ENCODE results near the gene RIMBP2.
"Not testable (repeated sequence)": the region's sequence is repeated elsewhere in the genome, so short reads cannot be mapped to it uniquely, and the experiment has no call there.

The RIMBP2 gene

DNA sequence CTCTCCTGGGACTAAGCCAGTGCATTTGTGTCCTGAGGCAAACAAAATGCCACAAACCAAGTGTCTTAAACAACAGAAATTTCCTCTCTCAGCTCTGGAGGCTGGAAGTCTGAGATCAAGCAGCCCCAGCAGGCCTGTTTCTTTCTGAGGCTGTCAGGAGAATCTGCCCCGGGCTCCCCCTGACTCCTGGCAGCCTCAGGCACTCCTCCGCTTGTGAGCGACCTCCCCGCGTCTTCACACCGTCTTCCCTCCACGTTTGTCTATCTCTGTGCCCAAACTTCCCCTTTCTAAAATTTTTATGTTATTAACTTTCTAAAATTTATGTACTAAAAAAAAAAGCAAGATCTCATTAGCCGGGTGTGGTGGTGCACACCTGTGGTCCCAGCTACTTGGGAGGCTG, 59.7 kb downstream of the RIMBP2 start:
- no peak for DNase-seq (ENCODE audit: low spot score)

DNA sequence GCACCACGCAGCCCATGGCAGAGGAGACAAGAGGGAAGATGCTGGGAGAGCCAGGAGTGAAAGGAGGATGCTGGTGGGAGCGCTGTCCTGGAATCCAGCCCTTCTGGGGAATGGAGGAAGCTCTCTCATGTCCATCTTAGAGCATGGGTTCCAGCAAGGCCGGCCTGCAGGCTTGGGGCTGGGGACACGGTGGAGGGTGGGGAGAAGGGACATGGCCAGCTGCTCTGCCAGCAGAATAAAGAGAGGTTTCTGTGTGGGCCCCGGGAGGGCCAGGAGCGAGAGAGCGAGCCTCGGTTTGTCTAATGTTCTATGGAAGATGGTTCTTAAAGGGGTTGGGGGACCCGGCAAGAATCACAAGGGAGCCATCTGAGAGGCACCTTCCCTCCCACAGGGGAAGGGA, 60.2 kb downstream of the RIMBP2 start:
- DNase-seq (ENCODE audit: low spot score), result no peak

DNA sequence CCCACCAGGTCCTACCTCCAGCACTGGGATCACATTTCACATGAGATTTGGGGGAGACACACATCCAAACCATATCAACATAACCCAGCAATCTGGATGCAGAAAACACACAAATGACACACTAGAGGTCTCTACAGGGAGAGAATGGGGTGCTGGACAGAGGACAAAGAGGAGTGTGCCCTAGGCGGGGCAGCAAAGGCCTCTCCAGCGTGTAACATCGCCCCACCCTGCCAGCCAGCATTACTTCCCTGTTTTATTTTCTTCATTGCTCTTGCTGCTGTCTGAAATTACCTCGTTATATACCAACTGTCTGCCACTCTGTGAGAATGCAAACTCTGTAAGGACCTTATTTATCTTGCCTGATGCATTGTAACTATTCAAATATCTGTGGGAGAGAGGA, 61.1 kb downstream of the RIMBP2 start:
- DNase-seq (ENCODE audit: low spot score), result no peak

DNA sequence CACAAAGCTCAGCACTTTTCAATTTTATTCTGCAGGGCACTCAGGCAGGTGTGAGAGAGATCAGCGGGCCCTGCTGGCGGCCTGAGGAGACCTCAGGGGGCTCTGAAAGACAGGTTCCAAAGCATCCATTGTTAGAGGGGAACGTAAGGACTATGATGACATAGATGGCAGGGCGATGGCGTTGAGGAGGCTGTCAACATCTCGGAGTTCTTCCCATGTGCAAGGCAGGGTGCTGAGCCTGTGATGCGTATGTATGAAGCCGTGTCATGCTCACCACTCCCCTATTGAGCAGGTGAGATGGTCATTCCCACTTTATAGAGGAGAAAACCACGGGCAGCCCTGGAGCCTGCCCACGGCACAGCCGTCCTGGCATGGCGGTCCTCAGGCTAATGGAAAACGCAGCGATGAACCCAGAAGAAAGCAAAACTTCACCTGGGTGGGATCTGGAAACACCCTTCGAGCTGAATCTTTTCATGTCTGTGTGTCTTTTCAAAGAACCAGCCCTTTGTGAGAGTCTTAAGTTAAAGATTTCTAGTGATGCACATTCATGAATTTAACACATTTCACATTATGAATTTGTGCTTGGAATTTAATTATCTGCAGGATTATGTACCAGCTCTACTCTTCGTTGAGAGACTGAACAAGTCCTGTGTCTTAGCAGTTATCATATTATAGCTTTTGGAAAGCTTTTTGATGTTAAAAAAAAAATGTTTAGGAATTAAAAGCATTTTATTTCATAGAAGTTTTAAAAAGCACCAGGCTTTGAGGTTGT, 64.7 kb downstream of the RIMBP2 start:
- no peak for DNase-seq (ENCODE audit: low spot score)

DNA sequence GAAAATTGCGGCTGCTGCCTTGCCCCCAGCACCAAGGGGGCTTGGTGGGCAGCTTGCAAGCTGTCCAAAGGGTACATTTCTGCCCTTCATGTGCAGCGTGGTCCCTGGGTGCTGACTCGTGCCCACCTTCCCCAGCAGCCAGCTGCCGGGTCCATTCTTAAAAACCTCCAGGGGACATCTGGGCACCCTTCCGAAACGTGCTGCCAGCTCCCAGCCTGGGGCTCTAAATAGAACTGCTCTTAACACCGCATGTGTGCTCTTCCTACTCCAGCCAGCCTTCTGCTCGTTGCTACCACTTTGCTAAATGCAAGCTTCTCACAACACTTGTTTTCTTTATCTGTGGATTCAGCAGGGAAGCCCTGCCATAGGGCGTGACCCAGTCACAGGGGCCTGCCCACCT, 66.0 kb downstream of the RIMBP2 start:
- no peak for DNase-seq (ENCODE audit: low spot score)

DNA sequence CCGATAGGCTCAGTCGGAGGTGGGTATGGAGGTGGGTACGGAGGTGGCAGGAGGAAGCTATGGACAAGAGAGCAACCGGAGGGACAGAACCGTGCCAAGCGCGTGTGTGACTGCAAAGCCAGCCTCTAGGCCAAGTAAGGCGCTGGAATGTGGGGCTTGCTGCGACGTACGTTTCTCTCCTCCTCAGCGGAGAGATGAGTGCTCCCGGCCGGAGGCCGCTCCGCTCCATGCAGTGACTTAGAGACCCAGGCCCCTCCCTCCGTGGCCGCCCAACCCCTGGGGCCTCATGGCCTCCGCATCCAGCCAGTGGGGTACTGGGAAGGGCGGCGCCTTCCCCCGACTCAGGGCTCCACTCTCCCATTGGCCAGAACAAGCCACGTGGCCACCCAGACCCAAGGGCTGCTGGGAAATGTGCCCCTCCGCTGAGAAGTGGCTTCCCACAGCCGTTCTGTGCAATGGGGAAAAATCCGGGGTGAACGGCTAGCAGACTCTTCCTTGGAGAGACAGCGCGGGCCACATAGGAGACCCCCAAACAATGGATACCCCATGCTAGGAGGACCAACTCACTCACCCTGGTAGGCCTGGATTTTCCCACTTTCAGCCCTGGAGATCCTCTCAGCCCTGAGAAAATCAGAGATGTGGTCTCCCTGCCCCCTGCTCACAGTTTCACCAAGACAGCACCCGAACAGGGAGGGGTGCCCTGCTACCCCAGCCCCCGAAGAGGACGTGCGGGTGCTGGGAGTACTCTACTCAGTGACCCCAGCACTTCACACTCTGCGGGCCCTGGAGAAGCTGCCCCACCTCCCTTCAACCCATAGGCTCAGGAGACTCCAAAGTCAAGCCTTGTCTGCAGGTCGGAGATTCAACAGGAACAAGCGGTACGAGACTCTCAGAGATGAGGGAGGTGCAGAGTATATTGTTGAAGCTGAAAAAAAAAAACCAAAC, 66.7 kb downstream of the RIMBP2 start:
- DNase-seq (ENCODE audit: low spot score), result no peak

DNA sequence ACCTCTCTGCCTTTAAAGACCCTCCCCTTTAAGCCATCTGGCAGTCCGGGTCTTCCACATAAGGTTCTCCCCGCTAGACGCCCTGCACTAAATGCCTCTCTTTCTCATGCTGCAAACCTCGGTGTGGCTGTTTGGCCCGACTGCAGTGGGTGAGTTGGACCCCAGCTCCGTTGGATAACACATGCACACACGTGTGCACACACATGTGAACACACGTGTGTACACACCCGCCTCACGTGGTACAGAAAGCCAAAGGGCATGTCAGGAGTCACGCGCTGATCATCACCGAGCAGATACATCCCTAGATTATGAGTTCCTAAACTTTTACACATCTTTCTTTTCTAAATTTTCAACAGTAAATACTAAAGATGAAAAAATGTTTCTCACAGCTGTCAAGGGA, 68.3 kb downstream of the RIMBP2 start:
- no peak for DNase-seq (ENCODE audit: low spot score)

DNA sequence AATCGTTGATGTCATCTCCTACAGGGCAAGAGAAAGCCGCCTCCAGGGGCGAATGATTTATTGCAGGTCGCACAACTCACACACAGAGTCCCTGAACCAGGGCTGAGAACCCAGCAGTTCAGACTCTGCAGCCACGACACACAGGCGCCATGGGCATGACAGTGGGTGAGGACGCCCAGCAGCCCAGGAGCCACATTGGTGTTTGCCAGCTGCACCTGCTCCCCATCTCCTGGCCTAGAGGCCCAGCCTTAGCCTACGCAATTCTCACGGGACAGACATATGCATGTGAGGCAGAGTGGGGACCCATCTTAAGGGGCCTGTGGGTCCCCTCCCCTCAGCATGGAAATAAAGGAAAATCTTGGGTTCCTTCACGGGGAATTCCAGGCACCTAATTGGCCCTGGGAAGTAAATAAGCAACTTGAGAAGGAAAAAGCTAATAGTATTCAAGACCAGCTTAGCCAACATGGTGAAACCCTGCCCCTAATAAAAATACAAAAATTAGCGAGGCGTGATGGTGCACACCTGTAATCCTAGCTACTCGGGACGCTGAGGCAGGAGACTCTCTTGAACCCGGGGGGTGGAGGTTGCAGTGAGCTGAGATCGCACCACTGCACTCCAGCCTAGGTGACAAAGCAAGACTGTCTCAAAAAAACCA, 69.3 kb downstream of the RIMBP2 start:
- DNase-seq (ENCODE audit: low spot score), result no peak

DNA sequence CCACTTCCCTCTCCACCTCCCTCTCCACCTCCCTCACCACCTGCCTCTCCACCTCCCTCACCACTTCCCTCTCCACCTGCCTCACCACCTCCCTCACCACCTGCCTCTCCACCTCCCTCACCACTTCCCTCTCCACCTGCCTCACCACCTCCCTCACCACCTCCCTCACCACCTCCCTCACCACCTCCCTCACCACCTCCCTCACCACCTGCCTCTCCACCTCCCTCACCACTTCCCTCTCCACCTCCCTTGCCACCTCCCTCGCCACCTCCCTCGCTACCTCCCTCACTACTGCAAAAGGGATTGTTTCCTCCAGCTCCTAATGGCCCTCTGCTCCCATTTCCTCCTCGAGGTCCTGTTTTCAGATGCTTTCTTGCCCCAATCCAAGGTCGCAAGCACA, 69.9 kb downstream of the RIMBP2 start:
- DNase-seq (ENCODE audit: low spot score), result not testable (repeated sequence)

DNA sequence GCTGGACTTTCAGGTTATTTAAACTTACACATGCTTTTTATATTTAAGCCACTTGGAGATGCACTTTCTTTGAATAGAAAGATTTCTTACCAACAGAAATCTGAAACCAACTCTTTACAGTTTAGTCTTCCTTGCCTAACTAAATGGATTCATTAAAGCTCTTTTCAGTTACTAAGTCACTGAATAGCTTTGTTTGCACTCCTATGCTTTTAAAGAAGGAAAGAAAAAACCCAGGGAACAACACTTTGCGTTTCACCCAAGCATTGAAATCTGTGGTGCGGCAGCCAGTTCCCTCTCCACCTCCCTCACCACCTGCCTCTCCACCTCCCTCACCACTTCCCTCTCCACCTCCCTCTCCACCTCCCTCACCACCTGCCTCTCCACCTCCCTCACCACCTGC, 70.3 kb downstream of the RIMBP2 start:
- DNase-seq (ENCODE audit: low spot score), result no peak

DNA sequence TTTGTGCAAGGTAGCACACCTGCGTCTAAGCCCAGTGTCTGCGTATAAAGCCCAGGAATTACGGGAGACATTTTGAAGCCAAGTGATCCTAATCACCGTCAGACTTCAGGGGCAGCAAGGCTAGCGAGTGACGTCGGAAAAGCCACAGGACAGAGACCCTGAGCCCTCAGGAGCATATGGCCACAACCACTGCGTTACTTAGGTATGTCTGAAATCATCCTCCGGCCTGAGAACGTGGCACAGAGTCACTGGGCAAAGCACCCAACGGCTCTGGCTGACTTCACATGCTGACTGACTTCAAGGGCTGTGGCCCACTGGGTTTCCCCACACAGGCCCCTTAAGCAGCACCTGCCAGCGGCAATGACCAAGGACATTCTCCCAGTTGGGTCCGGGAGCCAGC, 71.5 kb downstream of the RIMBP2 start:
- no peak for DNase-seq (ENCODE audit: low spot score)

DNA sequence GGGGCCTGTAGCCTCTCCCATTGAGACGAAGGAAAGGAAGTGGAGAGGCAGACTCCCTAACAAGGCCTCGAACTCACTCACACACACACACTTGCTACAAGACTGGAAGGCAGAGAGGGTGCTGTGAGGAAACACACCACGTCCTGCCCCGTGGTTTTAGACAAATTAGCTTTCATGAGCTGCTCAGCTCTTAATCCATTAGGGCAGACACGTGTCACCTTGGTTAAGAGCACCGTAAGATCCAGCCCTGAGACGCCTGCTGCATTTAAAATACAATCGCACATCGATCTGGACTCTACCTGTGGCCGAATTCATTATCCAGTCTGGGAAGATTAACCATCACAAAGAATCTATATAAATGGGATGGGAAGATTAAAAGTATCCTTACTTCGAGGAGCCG, 72.0 kb downstream of the RIMBP2 start:
- DNase-seq (ENCODE audit: low spot score), result no peak

DNA sequence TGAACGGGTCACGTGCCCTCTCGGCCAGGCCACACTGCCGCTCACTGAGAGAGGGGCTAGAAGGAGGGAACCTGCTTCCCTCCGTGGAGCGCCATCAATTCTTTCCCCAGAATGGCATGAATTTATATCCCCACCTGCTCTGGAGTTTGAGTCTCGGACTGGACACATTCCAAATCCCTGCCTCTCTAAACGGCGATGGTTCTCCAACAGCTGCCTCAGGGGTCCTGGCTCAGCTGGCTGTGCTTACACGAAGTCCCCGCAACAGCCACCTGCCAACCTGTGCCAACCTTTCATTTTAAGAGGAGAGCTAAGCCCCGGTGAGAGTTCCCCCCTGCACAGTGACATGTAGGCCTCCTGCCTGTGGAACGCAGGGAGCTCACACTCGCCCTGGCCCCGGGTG, 73.2 kb downstream of the RIMBP2 start:
- no peak for DNase-seq (ENCODE audit: low spot score)

DNA sequence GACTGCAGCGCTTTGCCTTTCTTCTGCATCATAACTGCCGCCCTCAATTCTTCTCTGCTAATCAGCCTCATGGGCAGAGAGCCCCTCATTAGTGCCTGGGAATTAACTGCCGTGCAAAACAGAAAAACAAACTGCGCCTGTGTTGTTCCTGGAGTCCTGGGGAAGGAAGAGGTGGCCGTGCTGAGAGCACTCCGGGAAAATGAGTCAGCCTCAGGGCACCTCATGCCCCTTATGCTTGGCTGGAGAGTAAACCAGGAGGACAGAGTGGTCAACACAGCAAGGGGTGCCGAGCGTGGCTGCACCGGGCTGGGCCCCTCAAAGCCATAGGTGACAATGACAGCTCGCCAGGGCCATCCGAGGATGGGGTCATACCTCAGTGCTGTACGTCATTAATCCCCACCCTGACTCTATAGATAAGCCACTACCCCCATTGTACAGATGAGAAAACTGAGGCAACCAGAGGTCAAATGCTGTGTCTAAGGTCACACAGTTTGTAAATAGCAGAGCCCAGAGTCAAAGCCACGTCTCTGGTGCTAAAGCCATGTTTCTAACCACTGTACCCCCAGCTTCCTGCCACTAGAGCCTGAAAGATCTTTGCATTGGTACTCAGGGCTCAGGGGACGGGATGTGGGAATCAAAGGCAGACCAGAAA, 74.4 kb downstream of the RIMBP2 start:
- DNase-seq (ENCODE audit: low spot score), result no peak

DNA sequence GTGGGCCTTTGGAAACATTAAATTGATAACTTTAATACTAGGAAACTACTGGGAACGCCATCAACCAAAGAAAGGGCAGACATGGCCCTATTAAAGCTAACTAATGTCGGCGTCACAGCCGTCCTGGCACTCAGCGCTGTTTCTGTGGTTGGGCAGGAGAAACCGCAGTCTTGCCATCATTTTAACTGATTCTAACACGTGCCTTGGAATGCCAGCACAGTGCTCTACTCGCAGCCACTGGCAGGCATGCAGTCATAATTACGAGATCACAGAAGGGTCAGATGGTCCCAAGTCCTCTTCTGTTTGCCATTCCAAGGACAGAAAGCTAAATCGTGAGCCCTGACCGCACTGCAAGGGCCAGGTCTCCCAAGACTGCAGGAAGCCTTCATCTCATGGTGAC, 75.2 kb downstream of the RIMBP2 start:
- no peak for DNase-seq (ENCODE audit: low spot score)

DNA sequence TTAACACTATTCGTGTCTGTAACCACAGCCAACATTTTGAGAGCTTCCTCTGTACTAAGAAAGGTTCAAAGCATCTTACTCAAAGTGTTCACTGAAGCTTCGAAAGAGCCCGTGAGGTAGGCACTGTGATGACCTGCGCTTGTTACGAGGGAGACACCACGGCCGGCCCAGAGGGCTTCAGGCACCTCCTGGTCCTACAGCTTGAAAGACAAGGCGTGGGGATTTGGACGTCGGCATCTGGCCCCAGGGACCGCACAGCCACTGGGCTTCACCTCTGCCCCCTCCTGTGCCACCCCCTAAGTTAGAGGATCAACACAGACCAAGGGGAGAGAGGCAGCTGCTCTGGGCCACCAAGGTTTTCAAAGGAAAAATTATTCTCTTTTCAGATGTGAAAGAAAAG, 75.6 kb downstream of the RIMBP2 start:
- DNase-seq (ENCODE audit: low spot score), result no peak

DNA sequence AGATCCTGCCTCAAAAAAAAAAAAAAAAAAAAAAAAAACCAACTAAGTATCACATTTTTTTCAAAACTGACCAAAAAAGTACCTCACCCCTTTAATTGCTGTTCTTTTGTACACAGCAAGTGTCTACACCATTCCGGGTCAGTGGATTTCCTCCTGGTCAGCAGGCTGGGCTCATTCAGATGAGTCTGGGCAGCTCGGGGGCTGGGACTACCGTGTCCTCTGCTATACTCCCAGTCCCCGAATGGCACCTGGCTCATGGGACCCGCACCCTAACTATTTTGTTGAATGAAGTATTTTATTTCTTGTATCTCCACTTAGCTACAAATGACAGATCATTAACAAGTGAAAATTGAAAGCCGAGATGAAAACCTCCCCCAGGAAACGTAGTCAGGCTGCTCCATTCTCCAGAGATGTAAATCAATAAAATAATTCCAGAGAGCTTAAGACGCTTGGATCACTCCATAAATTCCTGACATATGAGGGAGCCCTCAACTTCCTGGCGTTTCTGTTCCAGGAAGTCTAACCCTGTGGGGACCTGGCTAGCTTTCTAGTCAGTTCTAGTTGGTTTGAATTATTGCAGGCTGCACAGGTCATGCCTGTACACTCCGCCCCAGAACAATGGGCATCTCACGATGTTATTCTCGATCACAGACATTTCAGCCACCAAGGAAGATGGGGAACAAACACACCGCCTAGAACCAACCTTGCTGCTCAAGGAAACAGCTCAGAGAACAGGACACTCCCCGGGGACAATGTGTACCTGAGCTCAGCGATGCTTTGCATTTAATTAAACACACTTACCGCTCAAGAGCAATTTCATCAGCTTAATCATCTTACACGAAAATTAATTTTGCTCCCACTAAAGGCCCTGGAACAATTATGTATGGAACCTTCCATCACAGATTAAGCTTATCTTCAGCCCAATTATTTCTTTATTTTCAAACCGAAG, 76.3 kb downstream of the RIMBP2 start:
- no peak for DNase-seq (ENCODE audit: low spot score)

DNA sequence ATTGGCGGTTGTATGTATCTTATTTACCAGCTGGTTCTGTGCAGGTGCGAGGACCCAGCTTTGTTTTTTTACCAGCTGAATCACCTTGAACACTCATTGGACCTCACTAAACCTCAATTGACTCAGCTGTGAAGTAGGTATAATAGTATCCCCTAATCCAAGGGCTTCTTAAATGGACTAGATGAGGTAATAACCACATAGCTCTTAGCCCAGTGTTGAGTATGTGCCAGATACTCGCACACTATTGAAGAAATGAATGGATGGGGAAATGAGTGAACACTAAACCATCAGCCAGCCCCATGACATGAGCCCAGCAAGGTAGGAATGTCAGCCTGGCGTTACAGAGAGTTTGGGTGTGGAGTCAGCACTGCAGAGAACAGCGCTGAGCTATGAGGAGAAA, 79.7 kb downstream of the RIMBP2 start:
- DNase-seq (ENCODE audit: low spot score), result no peak

DNA sequence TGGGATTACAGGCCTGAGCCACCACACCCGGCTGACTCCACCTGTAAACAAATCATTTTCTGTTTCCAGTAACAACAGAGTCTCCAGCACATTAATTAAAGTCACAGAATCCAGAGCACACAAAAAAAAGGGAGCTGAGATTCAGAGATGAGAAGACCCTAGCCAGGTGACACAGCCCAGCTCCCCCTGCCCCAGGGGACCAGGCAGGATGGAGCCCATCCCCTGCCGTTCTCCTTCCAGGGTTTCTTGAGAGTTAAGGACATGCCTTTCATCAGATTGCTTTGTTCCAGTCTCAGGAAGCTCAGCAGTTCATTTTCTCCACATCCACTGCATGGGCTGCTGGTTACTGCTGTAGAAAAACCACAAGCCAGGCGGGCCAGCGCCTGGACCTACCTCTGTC, 81.2 kb downstream of the RIMBP2 start:
- DNase-seq (ENCODE audit: low spot score), result no peak

DNA sequence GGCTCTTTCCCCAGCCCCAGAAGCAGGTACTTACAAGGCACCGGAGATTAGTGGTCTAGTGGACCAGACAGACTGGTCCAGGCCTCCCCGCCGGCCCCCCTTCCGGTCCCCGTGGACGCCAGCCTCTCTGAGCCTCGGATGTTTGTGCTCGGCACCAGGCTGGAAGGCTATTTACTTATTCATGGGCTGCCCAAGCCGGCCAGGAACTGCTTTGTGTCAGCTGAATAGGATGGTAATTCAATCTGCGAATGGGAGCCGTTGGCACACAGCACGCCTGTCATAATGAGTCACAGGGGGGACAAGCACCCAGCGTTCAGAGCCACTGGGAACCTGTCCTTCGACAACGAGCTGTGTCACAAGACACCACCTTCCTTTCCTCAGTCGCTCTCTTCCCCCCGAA, 82.3 kb downstream of the RIMBP2 start:
- DNase-seq (ENCODE audit: low spot score), result no peak

DNA sequence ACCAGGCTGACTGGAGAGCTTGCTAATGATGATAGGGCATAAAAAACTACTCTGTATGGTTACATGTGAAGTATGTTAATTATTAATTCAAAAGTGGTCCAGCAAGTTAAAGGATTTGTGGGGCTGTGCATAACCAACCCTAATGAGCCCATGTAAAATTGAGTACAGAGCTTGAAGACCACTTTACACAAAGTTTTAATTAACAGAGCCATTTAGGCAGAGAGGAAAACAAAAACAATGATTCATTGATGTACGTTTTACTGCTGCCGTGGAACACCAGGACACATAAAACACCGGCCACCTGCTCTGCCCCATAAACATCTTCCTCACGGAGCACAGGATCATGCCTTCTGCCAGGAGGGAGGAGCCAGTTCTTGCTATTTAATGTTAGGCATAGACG, 83.5 kb downstream of the RIMBP2 start:
- DNase-seq (ENCODE audit: low spot score), result no peak

Measured in hepatic stellate cell (primary cell).